Neural cell (in vitro differentiated cells): Measurements from ENCODE around the gene FBXL5. TPM values are rescaled to one million over a fixed set of nuclear protein-coding genes. Genes with fewer than 3 reads are reported as not detected.

Source experiments
- H2AFZ ChIP-seq: fragments of 200-600, 300-800 bp; sonication (generic), shearing (Covaris generic); 2 replicates; pipeline ENCODE4 v1.6.0; 2014; ENCODE audit warnings: low read depth, mild to moderate bottlenecking, antibody characterized with exemption, low read length, moderate library complexity
- H3F3A ChIP-seq: fragments of 200-600 bp; shearing (Covaris generic); 2 replicates; pipeline ENCODE4 v1.6.1; 2016; ENCODE audit warnings: mild to moderate bottlenecking, moderate library complexity, mixed read lengths, antibody characterized with exemption, low read length; ENCODE audit not compliant: insufficient read depth, poor library complexity, severe bottlenecking
- H3K27ac ChIP-seq: fragments of 200-600, 300-800 bp; sonication (generic), shearing (Covaris generic); 2 replicates; pipeline ENCODE4 v1.5.1; 2014; ENCODE audit warnings: mild to moderate bottlenecking, low read length, moderate library complexity
- H3K27me3 ChIP-seq: fragments of 300-800, 200-600 bp; sonication (generic), shearing (Covaris generic); 2 replicates; pipeline ENCODE4 v1.6.0; 2014; ENCODE audit warnings: mild to moderate bottlenecking, low read depth, low read length, moderate library complexity; ENCODE audit not compliant: insufficient read depth
- H3K36me3 ChIP-seq: fragments of 300-800, 200-600 bp; sonication (generic), shearing (Covaris generic); 2 replicates; pipeline ENCODE4 v1.5.1; 2014; ENCODE audit warnings: mild to moderate bottlenecking, antibody characterized with exemption, low read length, moderate library complexity; ENCODE audit not compliant: insufficient read depth
- H3K4me2 ChIP-seq: fragments of 300-800, 200-600 bp; sonication (generic), shearing (Covaris generic); 2 replicates; pipeline ENCODE4 v1.6.0; 2014; ENCODE audit warnings: mild to moderate bottlenecking, low read length
- H3K4me3 ChIP-seq: fragments of 300-800, 200-600 bp; sonication (generic), shearing (Covaris generic); 2 replicates; pipeline ENCODE4 v1.5.1; 2014; ENCODE audit warnings: mild to moderate bottlenecking, low read length, moderate library complexity
- H3K79me2 ChIP-seq: fragments of 200-600 bp; shearing (Covaris generic); replicated peaks from 2 replicates; pipeline ENCODE4 v1.6.0; 2014; ENCODE audit warnings: mild to moderate bottlenecking, low read length, moderate library complexity; ENCODE audit not compliant: insufficient read depth
- H3K9ac ChIP-seq: fragments of 300-800, 200-600 bp; sonication (generic), shearing (Covaris generic); 2 replicates; pipeline ENCODE4 v1.6.1; 2016; ENCODE audit warnings: mild to moderate bottlenecking, low read length, mixed read lengths
- H3K9me2 ChIP-seq: fragments of 200-600 bp; shearing (Covaris generic); 2 replicates; pipeline ENCODE4 v1.6.1; 2016; ENCODE audit warnings: mild to moderate bottlenecking, low read length, mixed read lengths; ENCODE audit not compliant: insufficient read depth
- H3K9me3 ChIP-seq: fragments of 200-600, 300-800 bp; sonication (generic), shearing (Covaris generic); 2 replicates; pipeline ENCODE4 v1.6.1; 2016; ENCODE audit warnings: mild to moderate bottlenecking, mixed run types, low read length, moderate library complexity, mixed read lengths
- H4K20me1 ChIP-seq: fragments of 200-600 bp; shearing (Covaris generic); 2 replicates; pipeline ENCODE4 v1.6.1; 2016; ENCODE audit warnings: mild to moderate bottlenecking, mixed run types; ENCODE audit not compliant: insufficient read depth
- CTCF ChIP-seq: fragments of 450-650 bp; IDR thresholded peaks from 2 replicates; pipeline ENCODE4 v1.5.1; 2014; ENCODE audit warnings: antibody characterized with exemption, mild to moderate bottlenecking, moderate library complexity; ENCODE audit not compliant: poor library complexity, severe bottlenecking
- EP300 ChIP-seq: fragments of 450-650 bp; conservative IDR thresholded peaks from 2 replicates; pipeline ENCODE4 v1.6.1; 2014; ENCODE audit warnings: antibody characterized with exemption, mild to moderate bottlenecking, moderate library complexity; ENCODE audit not compliant: poor library complexity, severe bottlenecking
- EZH2 ChIP-seq: fragments of 200-600, 300-800 bp; shearing (Covaris generic), sonication (generic); IDR thresholded peaks from 2 replicates; pipeline ENCODE4 v1.6.1; 2014; ENCODE audit warnings: antibody characterized with exemption, low read length, borderline replicate concordance, mild to moderate bottlenecking; ENCODE audit not compliant: insufficient read depth, poor library complexity, severe bottlenecking
- MXI1 ChIP-seq: fragments of 450-650 bp; conservative IDR thresholded peaks from 2 replicates; pipeline ENCODE4 v1.6.1; 2014; ENCODE audit warnings: antibody characterized with exemption, mild to moderate bottlenecking; ENCODE audit not compliant: poor library complexity, severe bottlenecking
- POLR2AphosphoS5 ChIP-seq: IDR thresholded peaks from 2 replicates; pipeline ENCODE4 v1.6.1; 2012
- RAD21 ChIP-seq: fragments of 450-650 bp; conservative IDR thresholded peaks from 2 replicates; pipeline ENCODE4 v1.6.1; 2014; ENCODE audit warnings: antibody characterized with exemption, mild to moderate bottlenecking, moderate library complexity
- REST ChIP-seq: IDR thresholded peaks from 2 replicates; pipeline ENCODE4 v1.6.1; 2012; ENCODE audit warnings: borderline replicate concordance
- SMC3 ChIP-seq: fragments of 450-650 bp; conservative IDR thresholded peaks from 2 replicates; pipeline ENCODE4 v1.6.1; 2014; ENCODE audit warnings: antibody characterized with exemption, mild to moderate bottlenecking, moderate library complexity; ENCODE audit not compliant: poor library complexity
- TAF1 ChIP-seq: IDR thresholded peaks from 2 replicates; pipeline ENCODE4 v1.6.1; 2012; ENCODE audit warnings: low read depth
- polyA plus RNA-seq: library from polyadenylated mRNA; depleted of rRNA; stranded (reverse); fragments of >200 nt; gene quantifications from 2 replicates; pipeline ENCODE4 v1.2.3, GENCODE V29; 2014

FBXL5 gene
- polyA plus RNA-seq, 1 donor from 2014 or later = 70.6 TPM

- H3K4me3 ChIP-seq = no peak overlapping the region
- H3K9ac ChIP-seq = no peak overlapping the region
- no peaks in the 10 kb centered on the region for H3K36me3 ChIP-seq
- no peaks in the 10 kb centered on the region for H4K20me1 ChIP-seq
- H3K4me2 ChIP-seq = no peak overlapping the region
- H3K79me2 ChIP-seq = no peaks in the 10 kb centered on the region
- no peaks in the 10 kb centered on the region for H3K9me2 ChIP-seq
- H2AFZ ChIP-seq = no peak overlapping the region
- H3K27me3 ChIP-seq = no peaks in the 10 kb centered on the region
- no peak for TF ChIP-seq REST
- H3K9me3 ChIP-seq = no peaks in the 10 kb centered on the region
- H3F3A ChIP-seq = no peaks in the 10 kb centered on the region
- H3K27ac ChIP-seq = no peak overlapping the region
Observed at GRCh38 chr4:15562623-15563022, 92.5 kb downstream of the FBXL5 start.

GRCh38 chr4:15562114-15562513, 93.0 kb downstream of the FBXL5 start:
- H2AFZ ChIP-seq = no peak overlapping the region
- H3K36me3 ChIP-seq = no peaks in the 10 kb centered on the region
- no peaks in the 10 kb centered on the region for H4K20me1 ChIP-seq
- no peaks in the 10 kb centered on the region for H3K79me2 ChIP-seq
- H3K4me2 ChIP-seq = no peak overlapping the region
- TF ChIP-seq REST (no peak), CTCF (no peak), POLR2AphosphoS5 (no peak), SMC3 (no peak), TAF1 (no peak), EP300 (no peak), EZH2 (no peak), RAD21 (no peak), MXI1 (no peak)
- no peak overlapping the region for H3K27ac ChIP-seq
- H3K4me3 ChIP-seq = no peak overlapping the region
- no peaks in the 10 kb centered on the region for H3K27me3 ChIP-seq
- no peaks in the 10 kb centered on the region for H3K9me2 ChIP-seq
- H3K9ac ChIP-seq = no peak overlapping the region
- no peaks in the 10 kb centered on the region for H3K9me3 ChIP-seq
- no peaks in the 10 kb centered on the region for H3F3A ChIP-seq
